CD4-positive, alpha-beta T cell treated with Interferon alpha-2 for 1 hour (primary cell): ENCODE measurements around the gene AP3S1.

ENCODE experiments used
- DNase-seq, 2 donors: peaks; one replicate each; pipeline ENCODE4 v3.0.0-alpha.2; 2020 to 2022

AP3S1 gene

GRCh38 chr5:115944501-115944900 is 102.8 kb downstream of the AP3S1 start:
- no peak for DNase-seq

- no peak for DNase-seq
Observed at GRCh38 chr5:115946655-115947054, 104.9 kb downstream of the AP3S1 start.

GRCh38 chr5:115947260-115947659 is 105.5 kb downstream of the AP3S1 start:
- DNase-seq, result no peak

- DNase-seq, result no peak
Observed at GRCh38 chr5:115948091-115948534, 106.4 kb downstream of the AP3S1 start.

- DNase-seq, result no peak
Observed at GRCh38 chr5:115949096-115949495, 107.4 kb downstream of the AP3S1 start.

- DNase-seq, result no peak
Observed at GRCh38 chr5:115952588-115952987, 110.9 kb downstream of the AP3S1 start.

GRCh38 chr5:115954144-115954543 is 112.4 kb downstream of the AP3S1 start:
- no peak for DNase-seq

- no peak for DNase-seq
Observed at GRCh38 chr5:115956957-115957356, 115.2 kb downstream of the AP3S1 start.

- no peak for DNase-seq
Observed at GRCh38 chr5:115961381-115962238, 119.9 kb downstream of the AP3S1 start.

GRCh38 chr5:115962239-115962564 is 120.5 kb downstream of the AP3S1 start, which contains the start of gene LVRN:
Gene LVRN (plus strand): TSS chr5:115962475. CDS start chr5:115962618, 143 bp downstream.
- DNase-seq, result no peak

GRCh38 chr5:115962565-115963402 is 121.0 kb downstream of the AP3S1 start:
- no peak for DNase-seq

GRCh38 chr5:115963566-115963965 is 121.8 kb downstream of the AP3S1 start:
- DNase-seq, result no peak
